GM19193 (cell line): Measurements from ENCODE around the gene MAML2.

ENCODE experiments used
- POLR2A ChIP-seq: IDR thresholded peaks from 4 replicates; pipeline ENCODE4 v1.6.1; 2011; ENCODE audit not compliant: insufficient read depth, insufficient read length; ENCODE audit errors: extremely low read depth

The MAML2 gene

DNA sequence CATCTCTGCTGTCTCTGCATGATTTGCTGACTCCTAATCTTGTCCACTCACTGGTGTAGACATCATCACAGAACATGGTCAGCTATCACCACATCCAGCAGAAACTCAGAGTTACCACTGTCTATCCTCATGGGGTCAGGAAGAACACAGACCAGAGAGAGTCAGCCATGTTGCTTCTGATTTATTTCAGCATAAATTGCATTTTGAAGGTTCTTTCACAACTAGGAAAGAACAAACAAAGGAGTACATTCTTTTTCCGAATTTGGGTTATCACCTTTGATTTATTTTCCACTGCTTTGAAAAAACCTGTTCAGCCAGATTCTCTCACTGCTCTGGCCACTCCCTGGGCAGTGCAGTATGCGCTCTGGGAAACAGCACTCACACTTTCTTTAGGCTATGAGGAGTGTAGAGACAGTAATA, 247.1 kb downstream of the MAML2 start:
- TF ChIP-seq POLR2A: no peak

DNA sequence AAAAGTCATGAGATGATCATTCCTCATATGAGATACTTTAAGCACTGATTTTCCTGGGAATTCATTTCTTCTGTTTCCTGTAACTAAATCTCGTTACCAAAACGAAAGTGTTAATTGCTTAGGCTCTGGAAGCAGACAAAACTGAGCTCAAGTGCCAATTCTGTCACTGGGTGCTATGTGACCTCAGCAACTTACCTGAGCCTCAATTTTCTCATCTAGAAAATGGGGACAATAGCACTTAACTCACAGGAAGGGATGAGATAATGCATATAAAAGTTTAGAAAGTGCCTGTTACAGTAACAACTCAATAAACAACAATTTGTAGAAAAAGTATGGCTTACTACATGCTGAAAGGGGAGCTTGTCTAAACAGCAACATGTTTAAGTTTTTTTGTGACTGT, 248.8 kb downstream of the MAML2 start:
- no peak for TF ChIP-seq POLR2A

DNA sequence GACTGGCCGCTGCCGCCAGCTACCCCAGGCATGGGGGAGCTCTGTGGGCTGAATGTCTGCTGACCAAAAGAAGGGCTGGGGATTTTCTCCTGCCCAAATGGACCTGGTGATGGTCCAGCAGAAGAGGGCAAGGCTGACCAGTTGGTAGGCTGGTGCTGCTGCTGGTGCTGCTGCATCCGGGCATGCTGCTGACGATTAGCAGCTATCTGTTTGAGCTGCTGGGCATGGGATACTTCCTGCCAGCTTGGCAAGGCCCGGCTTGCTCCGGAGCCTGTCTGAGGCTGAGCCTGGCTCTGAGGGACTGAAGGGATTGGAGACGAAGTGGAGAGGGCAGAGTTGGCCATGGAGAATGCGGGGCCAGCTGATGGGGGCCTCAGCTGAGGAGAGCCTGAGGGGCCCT, 250.5 kb downstream of the MAML2 start:
- TF ChIP-seq POLR2A: no peak

DNA sequence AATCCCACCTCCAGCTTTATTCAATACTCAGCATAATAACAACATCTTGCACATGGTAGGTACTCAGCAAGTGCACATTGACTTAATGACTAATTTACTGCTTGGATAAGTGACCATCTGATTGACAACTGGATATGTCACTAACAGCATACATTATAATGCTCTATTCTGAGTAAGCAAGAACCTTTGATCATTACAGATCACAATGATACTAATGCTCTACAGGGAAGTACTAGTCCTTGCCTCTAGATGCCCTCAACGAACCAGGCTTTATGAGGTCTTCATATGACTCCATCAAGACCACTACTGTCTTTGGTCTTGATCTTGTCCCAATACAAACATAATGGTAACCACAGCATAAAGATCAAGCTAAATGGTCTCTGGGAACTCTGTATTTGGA, 251.5 kb downstream of the MAML2 start:
- no peak for TF ChIP-seq POLR2A

DNA sequence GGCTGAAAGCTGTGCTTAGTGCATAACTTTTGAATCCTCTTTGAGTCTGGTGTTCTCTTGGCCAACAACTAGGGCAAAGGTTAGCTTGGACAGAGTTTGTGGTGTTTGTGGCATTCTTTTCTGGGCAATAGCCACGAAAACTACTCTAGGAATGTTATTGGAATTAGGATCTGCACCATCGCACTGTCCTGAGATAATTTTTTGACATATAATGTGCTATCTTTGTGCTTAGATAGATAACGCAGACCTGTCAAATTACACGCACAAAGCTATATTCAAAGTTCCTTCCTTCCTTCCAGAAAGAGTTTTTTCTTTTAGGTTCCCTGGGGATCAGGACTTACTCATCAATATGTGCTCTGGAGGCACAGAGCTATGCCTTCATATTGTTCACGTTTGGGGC, 252.3 kb downstream of the MAML2 start:
- TF ChIP-seq POLR2A: no peak

DNA sequence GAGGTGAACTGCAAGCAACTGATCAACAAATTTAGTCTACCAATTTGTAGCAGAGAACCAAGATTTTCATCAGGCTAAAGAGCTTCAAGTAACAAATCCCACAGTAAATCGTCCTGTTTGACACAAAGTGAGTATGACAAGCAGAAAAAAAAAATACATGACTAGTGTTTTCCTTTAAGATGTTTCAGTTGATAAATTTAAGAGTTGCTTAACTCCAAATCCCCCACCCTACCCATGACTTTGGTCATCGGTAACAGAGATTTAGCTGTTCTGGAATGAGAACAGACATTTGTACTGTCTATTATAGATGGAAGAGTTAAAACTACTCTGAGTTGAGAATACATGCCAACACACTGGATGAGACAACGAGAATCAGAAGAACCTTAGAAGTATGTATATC, 254.1 kb downstream of the MAML2 start:
- no peak for TF ChIP-seq POLR2A

DNA sequence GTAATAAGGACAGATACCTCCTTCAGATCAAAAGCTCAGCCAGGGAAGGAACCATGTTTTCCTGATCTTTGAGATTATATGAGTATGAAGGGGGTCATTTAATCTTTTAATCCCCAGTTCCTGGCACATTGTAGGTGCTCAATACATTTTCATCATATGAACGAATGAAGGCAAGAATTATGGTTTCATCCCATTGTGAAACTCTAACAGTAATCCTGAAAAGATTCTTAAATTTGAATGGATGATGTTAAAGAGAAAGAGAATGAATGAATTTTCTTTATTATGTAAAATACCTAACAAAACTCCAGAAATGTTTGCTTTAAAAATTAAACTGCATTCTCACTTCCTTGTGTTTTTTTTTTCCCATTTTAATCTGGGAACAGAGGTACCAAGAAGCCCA, 256.9 kb downstream of the MAML2 start:
- TF ChIP-seq POLR2A: no peak

DNA sequence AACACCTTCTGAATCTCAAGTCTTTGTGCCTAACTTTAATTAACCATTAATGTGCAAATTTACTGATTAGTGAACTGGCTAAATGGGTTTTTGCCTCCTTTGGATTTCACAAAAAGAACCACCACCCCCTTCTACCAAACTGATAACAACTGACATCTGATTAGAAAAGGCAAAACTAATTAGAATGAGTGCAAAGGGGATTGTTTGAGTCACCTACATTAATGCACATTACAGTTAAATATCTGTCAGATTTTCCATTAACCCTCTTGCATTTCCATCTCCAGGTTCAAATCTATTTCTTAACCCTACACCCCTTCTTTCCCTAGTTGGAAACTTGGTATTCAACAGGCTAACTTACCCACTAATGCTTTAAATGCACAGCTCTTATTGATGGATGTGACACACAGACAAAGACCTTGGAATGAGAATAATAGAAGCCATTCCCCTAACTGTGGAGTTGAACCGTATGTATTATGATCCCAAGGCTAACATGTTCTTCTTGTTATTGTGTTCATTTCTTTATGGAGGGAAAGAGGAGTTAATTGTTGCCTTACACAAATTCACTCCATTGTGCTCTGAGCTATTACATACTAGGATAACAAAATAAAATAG, 257.6 kb downstream of the MAML2 start:
- no peak for TF ChIP-seq POLR2A

DNA sequence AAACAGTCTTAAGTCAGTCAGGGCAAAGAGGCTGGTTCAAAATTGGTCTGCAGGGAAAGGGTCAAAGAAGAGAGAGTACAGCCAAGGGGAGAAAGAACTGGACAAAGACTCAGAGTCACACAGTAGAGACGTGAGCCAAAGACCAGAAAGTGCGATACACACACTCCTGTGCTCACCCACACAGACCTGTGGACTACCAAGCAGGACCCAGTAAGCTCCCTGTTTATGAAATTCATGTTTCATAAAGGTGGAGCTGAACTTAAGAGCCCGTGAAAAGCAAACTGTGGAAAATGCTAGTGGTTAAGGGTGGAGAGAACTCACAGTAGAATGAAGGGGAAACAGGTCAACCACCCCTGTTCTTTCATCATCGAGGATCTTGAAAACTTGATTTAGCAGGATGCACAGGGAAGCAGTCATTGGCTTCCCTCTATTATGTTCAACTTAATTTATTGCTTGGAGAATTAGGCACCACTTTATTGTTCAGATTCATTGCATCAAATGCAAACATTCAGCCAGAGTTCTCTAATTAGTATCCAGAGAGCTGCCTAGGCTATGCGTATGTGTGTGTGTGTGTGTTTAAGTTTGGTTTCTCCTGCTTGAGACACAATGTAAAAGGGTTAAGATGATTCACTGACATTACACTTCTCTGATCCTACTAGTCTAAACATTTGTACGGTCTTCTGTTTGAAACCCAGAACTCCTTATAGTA, 258.2 kb downstream of the MAML2 start:
- no peak for TF ChIP-seq POLR2A

DNA sequence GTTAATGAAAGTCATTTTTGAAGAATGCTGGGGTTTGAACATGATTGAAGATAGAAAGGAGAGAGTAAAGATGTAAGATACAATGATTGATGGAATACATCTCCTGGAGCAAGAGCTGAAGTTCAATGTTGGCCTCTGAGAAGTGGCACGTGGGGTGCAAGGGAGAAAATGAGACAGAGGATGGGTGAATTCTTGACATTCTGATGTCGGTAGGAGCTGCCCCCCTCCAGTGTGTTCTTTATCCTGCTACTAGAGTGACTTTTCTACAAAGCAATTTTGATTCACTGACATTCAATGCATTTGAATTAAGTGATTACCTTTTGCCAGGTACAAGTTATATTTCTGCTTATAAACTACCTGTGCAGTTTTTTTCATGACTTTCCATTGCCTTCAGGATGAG, 260.1 kb downstream of the MAML2 start:
- TF ChIP-seq POLR2A: no peak

DNA sequence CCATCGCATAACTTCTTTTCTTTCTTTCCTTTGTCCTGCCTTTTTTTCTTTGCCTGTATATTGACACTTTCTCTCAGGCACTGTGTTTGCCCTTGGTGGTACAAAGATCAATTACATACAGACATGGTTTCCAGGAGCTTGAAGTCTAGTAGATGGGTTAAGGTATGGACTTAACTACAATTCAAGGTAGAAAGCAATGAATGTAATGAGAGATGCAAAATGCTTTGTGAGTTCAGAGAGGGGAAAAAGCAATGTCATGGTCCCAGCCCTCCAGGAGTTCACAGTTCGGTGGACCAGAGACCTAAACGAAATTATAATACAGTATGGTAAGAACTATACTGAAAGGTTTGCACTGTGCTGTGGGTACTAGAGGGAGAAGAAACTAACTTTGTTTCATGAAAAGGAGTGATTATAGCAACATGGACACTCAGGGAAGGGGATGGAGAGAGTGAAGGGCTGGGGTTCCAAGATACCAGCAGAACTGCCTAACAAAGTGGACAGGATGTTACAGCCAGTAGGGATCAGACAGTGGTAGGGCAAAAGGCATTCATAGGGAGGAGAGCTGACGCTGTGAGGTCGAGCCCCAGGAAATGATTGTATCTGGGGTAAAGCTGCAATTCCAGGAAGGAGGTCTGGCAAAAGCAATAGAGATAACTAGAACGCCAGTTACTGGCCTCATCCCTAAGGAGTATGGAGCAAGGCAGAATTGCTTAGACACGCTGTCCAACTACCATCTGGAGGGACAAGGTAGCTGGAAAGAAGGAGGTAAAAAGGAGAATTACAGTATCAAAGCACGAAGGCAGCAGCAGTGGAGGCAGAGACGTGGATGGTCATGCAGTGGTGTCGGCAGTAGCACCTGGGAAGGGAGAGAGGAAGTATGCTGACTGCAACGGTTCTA, 260.7 kb downstream of the MAML2 start:
- TF ChIP-seq POLR2A: no peak

DNA sequence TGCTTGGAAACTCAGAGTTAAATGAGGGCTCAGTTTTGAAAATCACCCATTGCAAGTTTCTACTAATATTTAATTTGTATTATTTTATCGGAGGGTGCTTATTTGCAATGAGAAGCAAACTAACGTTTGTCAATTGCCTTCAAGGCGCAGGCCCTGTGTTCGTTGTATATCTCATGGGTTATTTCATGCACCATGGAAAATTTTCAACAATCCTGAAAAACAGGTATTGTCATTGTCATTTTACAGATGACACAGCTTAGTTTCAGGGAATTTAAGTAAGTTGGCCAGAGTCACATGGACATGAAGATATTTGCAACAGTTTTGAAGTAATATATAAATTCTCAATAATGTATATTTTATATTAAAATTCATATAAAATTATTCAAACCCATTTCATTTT, 261.4 kb downstream of the MAML2 start:
- no peak for TF ChIP-seq POLR2A

DNA sequence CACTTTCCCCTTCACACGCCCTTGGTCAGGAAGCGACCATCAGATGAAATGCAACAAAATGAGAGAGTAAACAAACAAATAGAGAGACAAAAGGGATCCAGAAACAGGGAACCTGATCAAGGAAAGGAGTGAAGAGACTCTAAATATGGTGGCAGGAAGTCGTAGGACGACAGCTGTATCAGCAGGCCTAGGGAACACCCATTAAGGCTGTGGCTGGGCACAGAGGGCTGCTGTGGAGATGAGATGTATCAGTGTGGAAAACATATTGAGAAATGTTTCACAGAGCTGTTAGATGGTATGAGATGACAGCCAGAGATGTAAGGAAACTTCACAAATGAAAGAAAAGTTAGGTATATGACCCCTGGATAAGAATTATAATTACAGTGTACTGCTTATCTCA, 263.3 kb downstream of the MAML2 start:
- no peak for TF ChIP-seq POLR2A

DNA sequence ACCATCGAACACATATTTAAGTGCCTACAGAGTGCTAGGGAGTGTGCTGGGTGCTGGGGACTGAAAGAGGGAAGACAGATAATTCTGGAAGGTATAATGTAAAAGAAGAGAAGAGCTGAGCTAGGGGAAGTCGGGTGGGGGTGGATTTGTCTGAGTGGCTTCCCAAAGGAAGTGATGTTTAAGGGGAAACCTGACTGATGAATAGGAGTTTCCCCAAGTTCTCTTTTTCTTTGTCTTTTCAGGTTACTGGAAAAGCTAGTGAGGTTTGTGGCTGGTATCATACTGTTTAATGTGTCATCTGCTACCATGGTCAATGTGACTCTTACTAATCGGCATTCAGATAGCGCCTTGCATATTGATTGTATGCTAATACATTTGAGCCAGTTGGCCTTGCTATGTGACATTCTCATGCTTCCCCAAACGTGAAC, 267.4 kb downstream of the MAML2 start:
- no peak for TF ChIP-seq POLR2A

DNA sequence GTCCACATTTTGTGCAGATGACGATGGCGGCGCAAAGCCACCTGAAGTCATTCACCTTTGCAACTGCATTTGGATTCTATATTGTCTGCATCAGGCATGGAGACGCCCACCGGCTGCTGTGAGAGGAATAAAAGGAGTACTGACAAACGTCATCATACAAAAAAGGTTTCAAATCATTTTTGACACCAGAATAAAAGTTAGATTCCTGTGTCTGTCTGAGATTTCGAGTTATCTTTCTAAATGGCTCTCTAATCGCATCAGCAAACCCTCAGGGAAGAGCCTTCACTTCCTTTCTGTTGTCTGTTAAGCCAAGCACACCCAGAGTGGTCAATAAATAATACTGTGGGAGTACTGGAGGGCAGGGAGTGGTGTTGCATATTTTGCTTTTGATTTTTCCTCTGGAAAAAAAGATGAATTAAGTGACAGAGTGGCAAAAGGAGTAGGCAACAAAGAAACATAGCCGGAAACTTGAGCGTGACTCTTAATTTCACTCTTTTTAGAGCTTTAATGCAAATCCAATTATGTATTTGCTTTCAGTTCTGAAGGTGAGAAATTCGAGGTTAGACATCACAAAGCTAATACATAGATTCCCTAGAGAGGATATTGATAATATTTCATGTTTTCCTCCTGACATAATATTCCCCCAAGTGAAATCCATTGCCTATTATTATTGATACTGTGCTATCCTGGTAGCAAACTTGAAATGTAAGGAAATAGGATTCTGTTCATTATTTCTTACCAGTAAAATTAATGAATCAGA, 268.3 kb downstream of the MAML2 start:
- TF ChIP-seq POLR2A: no peak
